ENCODE measurements around the gene SLC49A4.
A peak's percentile ranks its signal among the peaks of the same experiment; 100 is the strongest.

SLC49A4 gene

DNA sequence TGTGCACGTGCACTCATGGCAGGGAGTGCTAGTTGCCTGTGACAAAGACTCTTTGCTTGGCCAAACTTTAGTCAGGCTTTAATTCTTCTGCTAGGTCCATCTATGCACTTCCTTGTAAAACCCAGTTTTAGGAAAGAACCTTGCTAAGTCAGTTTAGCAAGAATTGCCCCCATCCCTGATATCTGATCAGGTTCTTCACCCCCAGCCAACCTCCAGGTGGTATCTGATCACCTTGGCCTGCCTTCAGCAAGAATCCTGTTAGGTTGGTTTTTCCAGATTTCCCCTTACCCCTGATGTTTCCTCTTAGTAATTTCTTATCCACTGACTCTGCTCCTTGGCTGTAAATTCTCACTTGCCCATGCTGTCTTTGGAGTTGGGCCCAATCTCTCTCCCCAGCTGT, 9.6 kb upstream of the SLC49A4 start:
- DNase-seq (ENCODE audit: low spot score) (no peak), FAIRE-seq (no peak)

DNA sequence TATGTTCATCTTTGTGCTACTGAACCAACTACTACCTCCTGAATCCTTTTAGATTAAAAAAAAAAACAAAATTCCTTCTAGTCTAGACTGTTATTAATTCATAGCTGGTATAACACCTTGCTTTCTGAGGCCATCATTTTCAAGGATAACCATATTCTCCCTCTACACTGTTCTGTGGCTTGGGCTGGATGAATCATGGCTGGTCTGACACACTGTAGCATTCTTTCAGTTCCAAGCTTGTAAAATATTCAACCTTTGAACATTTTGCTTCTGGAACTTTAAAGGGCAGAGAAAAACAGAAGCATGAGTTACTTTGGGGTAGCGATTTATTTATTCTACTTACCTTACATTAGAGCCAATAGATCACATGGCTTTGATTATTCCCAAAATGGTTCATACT, 8.8 kb upstream of the SLC49A4 start:
- DNase-seq (ENCODE audit: low spot score) (peak; percentile 32), FAIRE-seq (no peak)

DNA sequence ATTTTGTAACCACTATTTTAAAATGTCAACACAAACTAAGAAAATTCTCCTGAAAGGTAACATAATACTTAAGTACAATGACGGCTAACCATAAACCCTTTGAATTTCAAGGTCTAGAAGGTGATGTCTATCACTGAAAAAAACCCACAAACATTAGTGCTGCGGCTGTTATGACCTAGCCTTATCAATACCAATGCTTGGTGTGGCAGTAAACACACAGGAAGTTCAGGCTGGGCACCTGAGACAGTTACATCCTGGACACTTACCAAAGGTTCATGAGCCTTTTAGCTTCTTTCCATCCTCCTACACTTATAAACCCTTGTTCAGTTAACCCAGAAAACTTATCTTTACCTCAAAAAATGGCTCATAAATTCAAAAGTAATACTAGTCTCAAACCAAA, 7.0 kb upstream of the SLC49A4 start:
- no peak for DNase-seq (ENCODE audit: low spot score)
- FAIRE-seq, result no peak

DNA sequence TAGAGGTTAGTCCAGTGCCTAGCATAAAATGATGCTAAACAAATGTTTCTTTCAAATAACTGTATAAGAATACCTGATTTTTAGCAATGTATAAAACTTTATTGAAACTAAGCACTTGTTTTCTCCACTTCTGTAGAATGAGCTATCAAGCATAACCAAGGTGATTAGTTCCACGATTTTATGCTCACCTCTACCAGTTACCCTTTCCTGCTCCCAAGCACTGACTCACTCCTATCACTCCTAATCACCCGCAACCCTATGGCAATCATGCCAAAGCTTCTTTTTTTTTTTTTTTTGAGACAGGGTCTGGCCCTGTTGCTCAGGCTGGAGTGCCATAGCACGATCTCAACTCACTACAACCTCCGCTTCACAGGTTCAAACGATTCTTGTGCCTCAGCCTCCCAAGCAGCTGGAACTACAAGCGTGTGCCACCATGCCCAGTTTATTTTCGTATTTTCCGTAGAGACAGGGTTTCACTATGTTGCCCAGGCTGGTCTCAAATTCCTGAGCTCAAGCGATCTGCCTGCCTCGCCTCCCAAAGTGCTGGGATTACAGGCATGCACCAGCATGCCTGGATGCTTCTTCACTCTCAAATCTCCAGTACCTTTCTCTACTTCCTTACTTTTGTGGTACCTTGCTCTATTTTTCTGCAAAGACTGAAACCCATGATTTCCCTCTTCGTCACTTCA, 5.1 kb upstream of the SLC49A4 start:
- DNase-seq (ENCODE audit: low spot score) (no peak), FAIRE-seq (no peak)

DNA sequence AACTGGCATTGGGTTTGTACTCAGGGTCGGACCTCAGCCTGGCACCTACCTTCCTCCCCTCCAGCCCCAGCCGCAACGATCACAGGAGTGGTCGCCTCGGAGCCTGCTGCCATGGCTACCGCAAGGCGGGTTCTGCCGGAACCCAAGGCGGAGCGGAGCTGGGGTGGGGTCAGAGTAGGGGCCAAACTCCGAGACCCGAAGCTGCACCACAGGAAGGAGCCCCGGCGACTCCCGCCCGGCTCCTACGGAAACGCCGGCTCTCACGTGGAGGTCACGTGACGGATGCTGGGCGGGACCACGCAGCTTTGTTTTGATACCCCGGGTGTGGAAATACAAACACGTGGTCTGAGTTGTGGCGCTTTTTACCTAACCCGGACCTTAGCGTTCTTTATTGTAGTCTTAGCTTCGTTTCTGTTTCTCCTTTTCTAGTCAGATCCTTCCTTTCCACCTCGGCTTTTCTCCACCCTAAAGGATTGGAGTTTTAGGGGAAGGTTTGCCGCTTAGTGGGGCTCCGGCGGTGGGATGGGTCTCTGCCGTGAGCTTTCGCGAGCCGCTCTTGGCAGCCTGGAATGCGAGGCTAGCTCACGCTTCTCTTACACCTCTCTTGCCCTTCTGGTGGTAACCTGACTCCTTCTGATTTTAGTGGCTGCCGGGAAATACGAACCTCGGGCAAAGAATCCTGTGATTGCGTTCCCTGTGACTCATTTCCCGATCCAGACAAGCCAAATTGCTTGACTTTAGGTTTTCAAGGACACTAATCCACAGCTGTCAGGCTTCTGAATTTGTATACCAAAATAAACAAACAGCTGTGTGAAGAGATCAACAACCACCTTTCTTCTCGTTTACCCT, 1.1 kb upstream of the SLC49A4 start, which contains the start of gene HSPBAP1:
Gene HSPBAP1, minus strand, starts transcription at position 264 of the 849 bp plus-strand sequence. Its CDS starts 151 bp downstream, at position 113.
- DNase-seq (ENCODE audit: low spot score) (peak; percentile 94), FAIRE-seq (peak; percentile 66)

DNA sequence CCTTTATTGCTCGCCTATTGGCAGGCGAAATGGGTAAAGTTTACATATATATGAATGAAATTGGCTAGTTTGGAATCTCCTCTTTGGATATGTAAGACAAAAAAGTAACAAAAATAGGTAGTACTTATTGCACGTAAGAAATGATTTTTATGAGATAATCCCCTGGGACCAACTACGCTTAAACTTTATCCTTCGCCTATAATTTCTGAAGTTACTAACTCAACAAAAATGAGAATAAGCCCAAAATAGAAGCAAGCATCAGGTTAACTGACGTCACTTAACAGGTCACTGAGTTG, 438 bp upstream of the SLC49A4 start:
- DNase-seq (ENCODE audit: low spot score), result no peak
- FAIRE-seq, result no peak

DNA sequence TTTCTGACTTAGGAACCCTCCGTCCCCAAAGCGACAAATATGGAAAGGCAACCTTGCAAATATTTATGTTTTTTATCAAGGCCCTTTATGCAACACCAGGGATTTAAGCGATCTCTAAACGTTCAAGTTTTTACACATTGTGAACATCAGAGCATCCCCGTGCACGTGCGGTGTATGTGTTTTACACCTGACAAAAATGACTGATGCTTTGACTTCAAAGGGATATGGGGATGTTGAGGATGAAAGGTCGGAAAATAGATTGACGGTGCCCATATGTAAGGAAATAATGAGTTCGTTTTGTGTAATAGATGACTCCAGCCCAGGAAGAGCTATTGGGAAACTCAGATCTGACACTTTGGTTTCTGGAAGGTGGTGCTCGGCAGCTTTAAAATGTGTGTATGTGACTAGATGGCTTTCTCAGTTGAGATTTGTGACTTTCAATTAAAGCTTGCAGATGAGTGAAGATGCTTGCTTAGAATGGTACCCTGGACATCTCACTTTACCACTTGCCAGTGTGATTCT, 866 bp downstream of the SLC49A4 start:
- FAIRE-seq, result no peak

DNA sequence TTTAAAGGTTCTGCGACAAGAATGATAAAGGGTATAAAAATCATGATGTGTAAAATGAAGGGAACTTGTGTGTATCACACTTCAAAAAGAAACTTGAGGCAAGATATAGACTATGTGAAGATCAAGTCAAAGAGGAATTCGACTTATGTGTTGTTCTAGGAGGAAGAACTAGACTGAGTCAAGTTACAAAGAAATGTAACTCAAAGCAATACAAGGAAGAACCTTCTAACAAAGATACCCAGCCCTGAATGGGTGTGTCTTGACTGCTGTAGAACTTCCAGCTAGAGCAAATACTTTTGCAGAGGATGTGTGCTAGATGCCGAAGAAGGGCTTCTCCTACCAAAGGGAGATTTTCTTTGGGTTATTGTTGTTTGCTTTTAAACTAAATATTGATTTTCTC, 2.4 kb downstream of the SLC49A4 start:
- no peak for FAIRE-seq
- no peak for DNase-seq (ENCODE audit: low spot score)

More for the DNA sequence above, 866 bp downstream of the SLC49A4 start:
- no peak for DNase-seq (ENCODE audit: low spot score)

DNA sequence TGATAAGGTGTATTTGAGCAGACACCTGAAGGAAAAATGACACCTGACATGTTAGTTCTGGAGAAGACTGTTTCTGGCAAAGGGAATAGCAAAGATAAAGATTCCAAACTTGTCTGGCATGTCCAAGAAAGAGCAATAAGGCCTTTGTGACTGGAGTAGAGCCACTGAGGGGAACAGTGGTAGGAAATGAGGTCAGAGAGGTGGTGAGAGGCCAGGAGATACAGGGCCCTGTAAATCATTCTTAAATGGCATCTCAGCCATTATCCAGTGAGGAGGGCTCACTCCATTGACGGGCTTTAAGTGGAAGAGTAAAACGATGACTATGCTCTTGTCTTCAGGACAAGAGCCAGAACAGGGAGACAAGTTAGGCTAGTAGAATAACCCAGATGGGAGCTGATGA, 4.5 kb downstream of the SLC49A4 start:
- FAIRE-seq, result no peak

DNA sequence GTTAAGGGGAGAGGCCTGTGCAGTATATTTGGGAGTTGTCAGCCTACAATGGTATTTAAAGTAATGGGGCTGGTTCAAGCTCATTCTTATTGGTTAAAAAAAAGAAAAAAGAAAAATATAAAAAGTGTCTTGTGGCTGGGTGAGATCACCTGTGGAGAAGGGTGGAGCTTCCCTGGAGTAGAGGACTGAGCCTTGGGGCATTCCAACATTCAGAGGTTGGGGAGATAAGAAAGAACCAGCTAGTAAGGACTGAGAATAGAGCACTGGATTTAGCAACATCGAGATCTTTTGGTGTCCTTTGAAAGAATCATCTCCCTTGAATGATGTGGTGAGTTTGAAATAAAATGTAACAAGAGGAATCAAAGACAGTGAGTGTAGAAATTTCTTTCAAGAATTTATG, 5.2 kb downstream of the SLC49A4 start:
- no peak for DNase-seq (ENCODE audit: low spot score)
- no peak for FAIRE-seq

More for the DNA sequence above, 4.5 kb downstream of the SLC49A4 start:
- DNase-seq (ENCODE audit: low spot score), result no peak

DNA sequence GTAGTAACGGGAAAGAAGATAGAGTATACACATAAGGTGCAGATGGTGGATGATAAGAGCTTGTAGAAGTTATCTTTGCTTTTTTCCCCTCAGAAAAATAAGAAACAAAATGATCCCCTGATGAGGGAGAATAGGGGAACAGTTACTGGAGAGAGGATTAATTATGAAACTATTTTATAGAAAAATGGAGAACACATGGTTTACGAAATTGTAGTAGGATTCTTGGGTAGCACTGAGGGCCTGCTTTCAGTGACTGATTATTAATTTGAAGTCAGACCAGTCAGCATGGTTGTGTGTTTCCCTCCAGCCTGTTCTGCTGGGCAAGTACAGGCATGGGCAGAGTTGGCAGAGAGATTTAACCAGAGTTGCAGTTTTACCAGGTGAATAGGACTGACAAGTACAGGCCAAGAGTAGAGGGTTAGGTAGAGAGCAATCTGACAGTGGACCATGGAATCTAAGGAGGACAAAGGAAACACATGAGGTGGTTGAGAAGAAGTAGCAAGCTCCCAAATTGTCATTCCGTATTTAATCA, 5.9 kb downstream of the SLC49A4 start:
- FAIRE-seq (no peak), DNase-seq (ENCODE audit: low spot score) (no peak)

DNA sequence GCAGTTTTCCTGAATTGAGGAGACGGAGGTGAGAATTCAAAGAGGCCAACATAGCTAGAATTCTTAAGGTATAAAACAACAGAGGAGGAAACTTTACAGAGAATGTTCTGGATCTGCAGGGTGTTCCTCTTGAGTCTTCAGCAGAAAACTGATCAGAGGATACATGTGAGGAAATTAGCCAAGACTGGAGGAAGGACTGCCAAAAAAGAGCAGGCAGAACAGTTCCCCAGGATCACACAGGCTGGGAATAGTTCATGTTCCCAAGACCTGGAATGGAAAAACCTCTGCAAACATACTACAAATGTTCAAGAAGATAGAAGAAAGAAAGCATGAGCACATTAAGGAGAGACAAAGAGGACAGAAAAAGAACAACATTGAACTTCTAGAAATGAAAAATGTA, 7.5 kb downstream of the SLC49A4 start:
- DNase-seq (ENCODE audit: low spot score) (no peak), FAIRE-seq (no peak)

DNA sequence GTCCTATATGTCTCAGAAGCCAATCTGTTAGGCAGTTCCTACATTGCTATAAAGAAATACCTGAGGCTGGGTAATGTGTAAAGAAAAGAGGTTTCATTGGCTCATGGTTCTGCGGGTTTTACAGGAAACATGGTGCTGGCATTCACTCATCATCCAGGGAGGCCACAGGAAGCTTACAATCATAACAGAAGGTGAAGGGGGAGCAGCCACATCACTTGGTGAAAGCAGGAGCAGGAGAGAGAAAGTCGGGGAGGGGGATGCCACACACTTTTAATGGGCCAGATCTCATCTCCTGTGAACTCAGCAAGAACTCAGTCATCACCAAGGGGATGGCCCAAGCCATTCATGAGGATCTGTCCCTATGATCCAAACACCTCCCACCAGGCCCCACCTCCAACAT, 9.1 kb downstream of the SLC49A4 start:
- FAIRE-seq, result peak; percentile 58

DNA sequence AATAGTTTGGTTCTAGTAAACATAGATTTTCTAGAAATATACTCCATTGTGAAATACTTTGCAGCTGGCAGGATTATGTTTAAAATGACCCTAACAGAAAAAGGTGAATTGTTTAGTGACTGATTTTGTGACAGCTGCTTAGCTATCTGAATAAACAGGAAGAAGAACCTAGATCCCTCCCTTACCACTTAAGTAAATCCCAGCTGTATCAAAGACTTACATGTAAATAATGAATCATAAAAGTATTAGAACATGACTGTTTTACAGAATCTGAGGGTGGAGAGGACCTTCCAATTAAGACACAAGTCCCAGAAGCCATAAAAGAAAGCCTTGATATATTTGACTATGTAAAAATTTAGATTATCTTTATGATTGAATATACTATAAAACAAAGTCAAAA, 15.9 kb downstream of the SLC49A4 start:
- FAIRE-seq (no peak), DNase-seq (ENCODE audit: low spot score) (no peak)

More for the DNA sequence above, 9.1 kb downstream of the SLC49A4 start:
- no peak for DNase-seq (ENCODE audit: low spot score)

DNA sequence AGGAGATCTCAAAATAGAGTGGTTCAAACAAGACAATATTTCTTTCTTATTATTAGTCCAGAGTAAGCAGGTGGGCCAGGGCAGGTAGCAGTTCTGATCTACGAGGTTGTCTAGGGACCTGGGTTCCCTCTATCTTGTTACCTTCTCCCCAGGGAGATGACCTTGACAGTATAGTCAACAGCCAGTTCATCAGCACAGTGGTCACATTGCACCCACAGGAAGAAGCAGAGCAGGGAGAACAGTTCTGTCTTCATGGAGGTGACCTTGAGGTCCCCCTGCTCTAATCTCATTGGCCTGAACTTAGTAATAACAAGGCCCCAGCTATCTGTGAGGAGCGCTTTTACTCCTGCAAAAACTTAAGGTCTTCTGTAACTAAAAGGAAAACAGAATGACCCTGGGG, 21.7 kb downstream of the SLC49A4 start:
- no peak for DNase-seq (ENCODE audit: low spot score)
- no peak for FAIRE-seq

DNA sequence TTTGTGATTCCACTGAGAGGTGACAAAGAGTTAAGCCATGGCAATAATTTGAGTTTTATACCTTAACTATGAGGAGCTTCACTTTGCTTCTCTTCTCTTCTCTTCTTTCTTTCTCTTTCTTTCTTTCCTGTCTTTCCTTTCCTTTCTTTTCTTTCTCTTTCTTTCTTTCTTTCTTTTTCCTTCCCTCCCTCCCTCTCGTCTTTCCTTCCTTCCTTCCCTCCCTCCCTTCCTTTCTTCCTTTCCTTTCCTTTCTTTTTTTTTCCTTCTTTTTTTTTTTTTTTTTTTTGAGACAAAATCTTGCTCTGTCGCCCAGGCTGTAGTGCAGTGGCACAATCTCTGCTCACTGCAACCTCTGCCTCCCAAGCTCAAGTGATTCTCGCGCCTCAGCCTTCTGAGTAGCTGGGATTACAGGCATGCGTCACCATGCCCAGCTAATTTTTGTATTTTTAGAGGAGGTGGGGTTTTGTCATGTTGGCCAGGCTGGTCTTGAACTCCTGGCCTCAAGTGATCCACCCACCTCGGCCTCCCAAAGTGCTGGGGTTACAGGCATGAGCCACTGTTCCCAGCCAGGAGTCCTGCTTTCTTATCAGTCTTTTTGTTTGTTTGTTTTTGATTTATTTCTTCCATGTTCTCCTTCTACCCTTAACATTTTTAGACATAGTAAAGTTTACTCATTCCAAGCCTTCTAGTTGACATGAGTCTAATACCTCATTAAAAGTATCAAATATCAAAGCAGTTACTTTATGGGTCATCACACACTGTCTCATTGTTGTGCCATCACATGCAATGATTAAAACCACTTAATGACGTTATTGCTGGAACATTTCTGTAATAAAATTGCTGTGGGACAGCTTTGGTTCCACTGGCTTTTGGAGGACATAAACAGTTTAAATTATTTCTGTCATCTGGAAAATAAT, 29.9 kb downstream of the SLC49A4 start:
- FAIRE-seq (no peak), DNase-seq (ENCODE audit: low spot score) (peak; percentile 22)

DNA sequence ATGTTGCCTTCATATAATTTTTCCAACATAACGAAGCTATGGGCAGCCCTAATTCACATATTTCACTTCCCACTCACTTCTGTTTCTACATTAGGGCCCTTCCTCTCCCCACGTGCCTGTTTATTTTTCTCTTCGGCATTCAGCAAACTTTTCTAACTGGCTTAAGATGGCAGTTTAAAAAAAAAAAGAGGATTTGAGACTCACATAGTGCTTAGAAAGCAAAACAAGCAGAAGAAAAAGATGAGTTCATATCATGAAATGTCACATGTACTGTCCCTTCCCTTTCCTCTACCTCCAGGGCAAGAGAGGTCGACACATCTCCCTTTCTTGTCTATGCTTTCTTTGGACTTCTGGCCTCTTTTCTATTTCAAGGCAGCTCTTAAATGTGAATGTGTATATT, 30.6 kb downstream of the SLC49A4 start:
- no peak for DNase-seq (ENCODE audit: low spot score)
- no peak for FAIRE-seq

DNA sequence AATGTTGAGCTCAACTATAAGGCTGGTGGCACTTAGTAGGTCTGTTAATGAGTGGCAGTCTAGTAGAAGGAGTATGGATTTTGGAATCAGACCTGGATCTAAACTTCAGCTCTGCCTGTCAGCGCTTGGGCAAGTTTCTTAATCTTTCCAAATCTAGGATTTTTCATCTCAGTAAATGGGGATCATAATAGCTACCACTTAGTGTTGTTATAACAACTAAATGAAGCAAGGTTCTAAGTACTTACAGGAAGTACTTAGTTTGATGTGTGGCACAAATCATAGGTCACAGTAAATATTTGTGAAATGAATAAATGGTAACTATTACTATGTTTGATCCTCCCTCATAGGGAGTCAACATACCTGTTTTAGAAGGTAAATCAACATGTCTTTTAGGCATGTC, 31.4 kb downstream of the SLC49A4 start:
- no peak for FAIRE-seq

DNA sequence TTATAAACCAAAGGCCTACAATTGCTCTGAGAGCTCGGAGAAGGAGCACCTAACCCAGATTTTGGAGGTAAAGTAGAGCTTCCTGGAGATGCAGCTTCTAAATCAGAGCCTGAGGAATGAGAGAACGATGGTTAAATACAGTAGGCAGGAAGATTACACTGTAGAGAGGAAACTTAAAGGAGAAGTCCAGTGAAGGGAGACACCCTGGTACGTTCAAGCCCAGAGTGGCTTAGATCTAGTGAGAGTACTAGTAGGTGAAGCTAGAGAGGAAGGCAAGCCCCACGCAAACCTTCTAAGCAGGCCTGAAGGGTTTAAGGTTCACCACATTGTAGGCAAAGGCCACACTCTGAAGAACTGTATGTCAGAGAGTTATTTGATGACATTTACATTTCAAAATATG, 33.4 kb downstream of the SLC49A4 start:
- no peak for FAIRE-seq
- no peak for DNase-seq (ENCODE audit: low spot score)

More for the DNA sequence above, 31.4 kb downstream of the SLC49A4 start:
- DNase-seq (ENCODE audit: low spot score), result no peak

DNA sequence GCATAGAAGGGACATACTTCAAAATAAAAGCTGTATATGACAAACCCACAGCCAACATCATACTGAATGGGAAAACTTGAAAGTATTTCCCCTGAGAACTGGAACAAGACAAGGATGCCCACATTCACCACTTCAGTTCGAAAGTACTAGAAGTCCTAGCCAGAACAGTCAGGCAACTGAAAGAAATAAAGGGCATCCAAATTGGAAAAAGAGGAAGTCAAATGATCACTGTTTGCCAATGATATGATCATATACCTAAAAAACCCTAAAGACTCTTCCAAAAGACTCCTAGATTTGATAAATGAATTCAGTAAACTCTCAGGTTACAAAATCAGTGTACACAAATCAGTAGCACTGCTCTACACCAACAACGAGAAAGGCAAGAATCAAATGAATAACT, 40.7 kb downstream of the SLC49A4 start:
- FAIRE-seq (no peak), DNase-seq (ENCODE audit: low spot score) (no peak)

DNA sequence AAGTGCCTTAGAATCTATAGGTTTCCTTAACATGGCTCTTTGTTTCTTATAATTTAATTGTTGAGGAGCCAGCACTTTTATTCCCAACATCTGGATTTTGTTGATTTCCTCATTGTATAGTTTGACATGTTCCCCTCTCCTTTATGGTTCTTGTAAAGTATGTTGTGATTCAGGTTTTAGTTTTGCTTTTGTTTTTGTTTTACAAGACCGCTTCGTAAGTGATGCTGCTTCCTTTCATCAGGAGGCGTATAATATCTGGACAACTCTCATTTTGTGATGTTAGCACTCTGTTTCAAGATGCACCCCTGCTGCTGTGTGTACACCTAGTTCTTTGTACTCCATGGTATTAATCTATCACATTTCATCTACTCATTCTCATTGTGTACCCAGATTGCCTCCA, 48.7 kb downstream of the SLC49A4 start:
- DNase-seq (ENCODE audit: low spot score) (no peak), FAIRE-seq (peak; percentile 9)

Measured in urothelium cell line (cell line).